GM19467 (cell line): ENCODE results near the gene COL23A1.

Experiments
- ATAC-seq: cut with Tn5 transposase; IDR thresholded peaks from one replicate; pipeline ENCODE4 v1.9.1; 2021; ENCODE audit warnings: mild to moderate bottlenecking, moderate library complexity; ENCODE audit not compliant: unreplicated experiment

Gene COL23A1

DNA sequence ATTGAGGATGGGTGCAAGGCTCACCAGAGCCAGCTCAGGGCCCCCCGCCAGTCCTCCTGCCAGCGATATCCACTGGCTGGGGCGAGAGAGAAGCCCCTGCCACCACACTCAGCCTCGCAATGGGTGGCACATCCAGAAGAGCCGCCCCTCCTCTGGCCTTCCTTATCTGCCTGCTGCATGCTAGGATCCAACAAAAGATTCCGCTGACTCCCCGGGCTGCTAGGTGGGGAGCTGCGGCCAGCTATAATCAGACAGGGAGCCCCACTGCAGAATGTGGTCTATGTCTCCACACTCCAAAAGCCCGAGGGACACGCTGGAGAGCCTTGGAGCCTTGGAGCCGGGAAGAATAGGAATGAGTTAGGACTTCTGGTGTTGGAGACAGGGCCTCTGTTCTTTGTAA is 32.8 kb downstream of the COL23A1 start:
- ATAC-seq: no peak

DNA sequence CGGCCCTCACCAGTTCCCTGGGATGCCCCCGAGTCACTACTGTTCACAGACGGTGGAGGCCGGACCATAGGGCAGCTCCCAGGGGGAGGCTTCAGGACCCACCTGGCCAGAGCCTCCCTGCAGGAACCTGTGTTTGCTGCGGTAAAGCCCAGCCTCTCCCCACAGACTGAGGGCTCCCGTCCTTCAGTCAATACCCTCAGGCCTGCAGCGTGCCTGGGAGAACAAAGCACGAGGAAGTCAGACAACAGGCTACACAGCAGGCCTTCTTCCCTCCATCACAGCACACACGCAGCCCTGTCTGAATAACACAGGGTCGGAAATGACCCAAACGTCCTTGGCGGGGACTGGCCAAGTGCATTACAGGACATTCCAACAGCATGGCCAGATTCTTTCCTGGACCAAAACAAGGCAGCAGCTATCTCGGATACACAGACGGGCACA is 34.4 kb downstream of the COL23A1 start:
- ATAC-seq: no peak

DNA sequence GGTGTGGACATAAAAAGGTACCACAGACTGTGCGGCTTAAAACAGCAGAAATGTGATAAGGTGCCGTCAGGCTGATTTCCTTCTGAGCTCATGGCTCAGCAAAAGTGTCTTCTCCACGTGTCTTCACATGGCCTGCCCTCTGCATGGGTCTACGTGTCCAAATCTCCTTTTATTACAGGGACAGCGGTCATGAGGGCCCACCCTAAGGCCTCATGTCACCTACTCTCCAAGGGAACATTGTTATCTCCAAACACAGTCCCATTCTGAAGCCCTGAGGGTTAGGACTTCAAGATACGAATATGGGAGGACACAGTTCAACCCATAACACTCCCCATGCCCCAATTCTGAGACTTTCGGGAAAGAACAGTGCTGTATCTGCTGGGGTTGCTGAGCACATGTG is 35.2 kb downstream of the COL23A1 start:
- ATAC-seq: no peak

DNA sequence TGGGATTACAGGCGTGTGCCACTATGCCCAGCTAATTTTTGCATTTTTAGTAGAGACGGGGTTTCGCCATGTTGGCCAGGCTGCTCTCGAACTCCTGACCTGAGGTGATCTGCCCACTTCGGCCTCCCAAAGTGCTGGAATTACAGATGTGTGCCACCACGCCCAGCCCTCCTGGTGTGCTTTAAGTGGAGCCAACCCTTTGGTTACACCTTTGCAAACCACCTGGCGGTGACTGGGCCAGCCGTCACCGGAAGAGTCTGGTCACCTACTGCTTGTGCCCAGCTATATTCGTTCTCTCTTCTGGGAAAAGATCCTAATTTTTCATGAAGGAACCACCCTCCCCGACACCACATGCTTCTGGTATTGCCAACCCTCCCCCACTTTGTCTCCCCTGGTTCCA is 35.9 kb downstream of the COL23A1 start:
- ATAC-seq: no peak

DNA sequence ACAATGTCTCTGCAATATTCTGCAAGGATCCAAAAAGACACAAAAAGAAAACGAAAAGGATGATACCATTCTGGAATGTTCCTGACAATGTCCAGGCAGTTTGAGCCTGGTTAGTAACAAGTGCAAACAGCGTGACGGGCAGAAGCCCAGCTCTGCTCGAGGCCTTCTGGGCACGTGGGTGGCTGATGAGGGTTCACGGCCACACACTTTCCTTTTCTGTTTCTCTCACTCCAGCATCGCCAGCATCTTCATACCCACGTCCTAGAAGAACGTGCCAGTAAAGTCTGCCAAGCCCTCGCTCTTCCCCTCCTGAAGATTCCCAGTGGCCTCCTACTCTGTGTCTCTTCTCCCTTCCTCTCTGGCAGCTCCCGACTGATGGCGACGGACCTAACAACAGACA is 36.7 kb downstream of the COL23A1 start:
- no peak for ATAC-seq

DNA sequence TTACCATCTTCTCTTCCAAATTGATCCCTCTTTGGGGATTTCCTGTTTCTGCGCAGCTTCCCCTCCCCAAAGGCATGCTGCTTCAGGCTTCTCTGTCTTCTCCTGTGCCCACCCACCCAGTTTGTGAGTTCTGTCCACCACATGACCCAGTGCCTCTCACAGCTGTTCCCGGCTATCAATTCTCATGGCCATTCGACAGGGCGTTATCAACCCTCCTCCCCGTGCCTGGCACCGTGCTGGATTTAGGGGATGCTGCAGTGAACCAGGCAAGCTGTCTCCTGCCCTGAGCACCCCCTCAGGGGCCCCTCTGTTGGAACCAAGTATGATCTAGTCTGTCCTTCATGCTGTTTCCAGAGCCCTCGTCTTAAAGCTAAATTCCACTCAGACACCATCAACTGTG is 38.7 kb downstream of the COL23A1 start:
- no peak for ATAC-seq

DNA sequence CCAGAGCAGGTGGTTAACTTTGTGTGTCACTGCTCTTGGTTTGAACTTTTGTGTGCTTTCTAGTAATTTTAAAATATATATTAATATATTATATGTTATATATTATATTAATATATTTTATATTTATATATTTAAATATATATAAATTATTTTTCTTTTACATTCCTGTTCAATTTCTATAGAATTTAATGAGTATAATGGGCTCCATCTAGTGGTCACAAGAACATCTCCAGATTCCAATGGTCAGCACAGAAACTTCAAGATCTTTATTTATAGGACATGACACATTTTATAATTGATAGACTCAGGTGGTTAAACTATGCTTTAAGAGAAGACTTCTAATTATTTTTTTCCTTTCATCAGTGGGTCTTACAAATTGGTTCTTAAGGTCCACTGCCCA is 39.1 kb downstream of the COL23A1 start:
- no peak for ATAC-seq

DNA sequence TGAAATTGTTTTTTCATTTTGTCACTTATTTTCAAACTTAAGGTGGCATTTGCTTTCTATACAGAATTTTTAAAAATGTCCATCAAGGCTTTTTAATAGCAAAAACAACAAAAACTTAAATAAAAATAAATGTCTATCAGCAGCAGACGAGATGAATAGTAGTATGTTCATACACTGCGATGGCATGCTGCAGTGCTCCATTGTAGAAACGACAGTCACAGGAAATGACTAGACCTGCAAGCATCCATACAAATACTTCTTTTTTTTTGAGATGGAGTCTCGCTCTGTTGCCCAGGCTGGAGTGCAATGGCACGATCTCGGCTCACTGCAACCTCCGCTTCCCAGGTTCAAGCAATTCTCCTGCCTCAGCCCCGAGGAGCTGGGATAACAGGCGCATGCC is 41.4 kb downstream of the COL23A1 start:
- no peak for ATAC-seq

DNA sequence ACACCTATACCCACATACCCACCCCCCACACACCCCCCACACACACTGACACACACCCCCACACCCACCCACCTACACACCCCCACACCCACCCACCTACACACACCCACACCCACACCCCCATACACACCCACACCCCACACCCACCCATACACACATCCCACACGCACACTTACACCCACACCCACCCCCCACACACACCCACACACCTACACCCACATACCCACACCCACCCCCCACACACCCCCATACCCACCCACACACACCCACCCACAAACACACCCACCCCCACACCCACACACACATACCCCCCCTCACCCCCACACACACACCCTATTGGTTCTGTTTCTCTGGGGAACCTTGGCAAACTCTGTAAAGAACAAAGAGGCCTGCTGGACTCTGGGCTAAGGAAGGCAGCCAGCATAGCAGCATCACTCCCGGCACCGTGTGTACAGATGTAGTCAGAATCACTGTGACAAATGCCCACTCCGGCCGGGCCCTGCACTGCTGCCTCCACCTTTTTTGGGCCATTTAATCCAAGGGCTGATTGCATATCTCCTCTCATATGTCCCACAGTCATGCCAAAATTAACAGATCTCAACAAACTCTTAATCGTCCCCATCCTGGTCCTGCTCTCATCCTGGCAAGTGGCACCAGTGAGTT is 42.3 kb downstream of the COL23A1 start:
- ATAC-seq: no peak

DNA sequence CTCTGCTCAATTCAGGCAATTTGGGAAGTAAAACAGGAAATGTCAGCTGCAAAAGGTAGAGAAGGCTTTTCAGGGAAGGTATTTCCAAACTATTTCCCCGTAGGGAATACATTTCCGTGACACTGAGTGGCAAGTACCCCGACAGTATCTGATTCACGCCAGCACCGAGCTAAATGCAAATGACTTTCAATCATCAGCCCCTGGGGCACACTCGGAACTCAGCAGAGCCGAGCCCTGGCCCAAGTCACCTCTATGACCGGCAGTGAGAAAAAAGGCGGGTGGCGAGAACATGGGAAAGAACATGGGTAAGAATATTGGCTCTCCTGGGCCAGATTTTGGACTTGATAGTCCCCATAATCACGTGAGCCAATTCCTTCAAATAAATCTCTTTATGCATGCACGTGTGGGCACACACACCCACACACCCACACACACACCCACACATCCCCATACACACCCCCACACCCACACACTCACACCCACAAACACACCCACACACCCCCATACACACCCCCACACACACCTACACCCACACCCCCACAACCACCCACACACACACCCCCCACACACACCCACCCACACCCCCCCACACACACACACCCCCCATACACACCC is 43.0 kb downstream of the COL23A1 start:
- no peak for ATAC-seq

DNA sequence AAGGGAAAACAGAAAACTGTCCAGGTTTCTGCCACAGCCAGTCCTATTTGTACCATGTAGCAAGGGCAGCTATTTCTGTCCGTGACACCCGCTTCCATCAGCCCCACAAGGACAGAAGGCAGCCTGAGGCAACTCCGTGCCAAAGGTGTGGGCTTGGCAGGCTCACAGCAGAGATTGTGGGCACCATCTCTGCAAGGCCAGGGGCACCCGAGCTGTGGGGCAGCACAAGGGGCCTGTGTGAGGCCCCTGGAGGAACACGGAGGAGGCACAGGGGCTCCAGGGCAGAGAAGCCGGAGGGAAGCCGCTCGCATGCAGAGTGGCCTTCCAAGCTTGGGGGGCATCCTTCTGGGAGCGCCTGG is 43.5 kb downstream of the COL23A1 start:
- ATAC-seq: no peak

DNA sequence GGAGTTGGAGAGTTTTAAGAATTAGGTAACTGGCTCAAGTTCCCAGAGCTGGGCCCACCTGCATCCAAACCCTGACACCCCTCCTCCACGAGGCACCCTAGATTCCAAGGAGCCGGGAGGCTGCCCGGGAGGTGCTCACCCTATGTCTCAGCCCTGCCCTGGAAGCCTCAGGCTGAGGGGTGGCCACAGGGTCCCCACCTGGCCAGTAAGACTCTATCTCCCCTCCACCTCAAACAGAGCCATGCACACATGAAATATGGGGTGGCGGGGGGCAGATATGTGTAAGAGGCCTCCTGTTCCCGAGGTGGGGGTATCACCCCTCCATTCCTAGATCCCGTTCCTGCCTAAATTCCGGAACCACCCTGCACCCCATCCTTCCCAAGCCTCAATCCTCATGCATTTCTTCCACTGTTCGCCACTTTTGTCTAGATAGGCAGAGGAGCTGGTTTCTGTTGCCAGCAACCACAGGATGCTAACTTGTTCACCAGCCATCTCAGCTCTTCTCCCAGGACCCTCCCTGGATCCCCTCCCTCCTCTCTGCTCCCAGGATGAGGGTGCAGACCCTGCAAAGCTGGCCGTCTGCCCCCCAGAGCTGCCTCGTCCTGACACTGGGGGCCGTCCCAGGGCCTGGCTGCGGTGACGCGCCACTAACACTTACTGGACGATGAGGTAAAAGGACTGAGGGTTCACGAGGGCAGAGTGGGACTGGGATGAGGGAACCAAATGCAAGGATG is 44.1 kb downstream of the COL23A1 start:
- no peak for ATAC-seq

DNA sequence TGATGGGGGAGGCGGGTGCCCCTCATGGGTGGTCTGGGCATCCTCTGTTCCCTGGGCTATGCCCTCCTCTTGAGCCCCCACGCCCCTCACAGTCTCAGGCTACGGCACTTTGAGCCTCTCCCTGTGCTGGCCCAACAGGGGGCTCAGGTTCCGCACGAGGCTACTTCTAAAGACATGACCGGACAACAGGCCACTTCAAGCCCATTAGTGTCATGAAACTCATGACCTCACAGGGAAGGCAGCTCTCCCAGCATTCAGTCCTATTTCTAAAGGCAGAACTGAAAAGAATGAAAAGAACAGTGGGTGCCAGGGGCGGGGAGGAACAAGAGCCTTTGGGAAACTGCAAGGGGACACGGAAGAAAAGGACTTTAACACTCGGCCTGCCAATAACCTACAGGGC is 45.0 kb downstream of the COL23A1 start:
- ATAC-seq: no peak

DNA sequence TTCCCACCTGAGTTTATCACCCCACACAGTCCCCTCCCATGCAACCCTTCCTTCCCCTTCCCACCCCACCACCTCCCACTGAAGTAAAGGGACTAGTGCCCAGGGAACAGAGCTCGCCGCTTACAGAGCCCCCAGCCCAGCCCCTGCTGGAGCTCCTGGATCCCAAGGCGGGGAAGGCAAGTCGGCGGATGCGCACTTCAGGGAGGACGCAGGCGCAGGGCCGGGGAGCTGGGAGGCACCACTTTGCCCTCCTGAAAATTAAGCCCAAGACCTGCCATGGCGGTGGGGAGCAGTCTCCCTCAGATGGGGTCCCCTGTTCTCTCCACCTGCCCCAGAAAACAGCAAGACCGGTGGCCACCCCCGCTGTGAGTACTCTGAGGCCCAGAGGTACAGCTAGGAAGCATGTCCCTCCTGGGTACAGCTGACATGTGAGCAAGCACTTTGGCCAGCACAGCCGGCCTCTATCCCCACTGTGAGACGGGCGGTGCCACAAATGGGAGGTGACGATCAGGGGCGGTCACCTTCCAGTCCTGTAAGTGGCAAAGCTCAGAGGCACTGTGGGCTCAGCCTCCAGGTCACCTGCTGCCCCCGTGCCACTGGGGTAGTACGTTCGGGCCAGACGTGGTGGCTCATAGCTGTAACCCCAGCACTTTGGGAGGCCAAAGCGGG is 45.9 kb downstream of the COL23A1 start:
- ATAC-seq: no peak

DNA sequence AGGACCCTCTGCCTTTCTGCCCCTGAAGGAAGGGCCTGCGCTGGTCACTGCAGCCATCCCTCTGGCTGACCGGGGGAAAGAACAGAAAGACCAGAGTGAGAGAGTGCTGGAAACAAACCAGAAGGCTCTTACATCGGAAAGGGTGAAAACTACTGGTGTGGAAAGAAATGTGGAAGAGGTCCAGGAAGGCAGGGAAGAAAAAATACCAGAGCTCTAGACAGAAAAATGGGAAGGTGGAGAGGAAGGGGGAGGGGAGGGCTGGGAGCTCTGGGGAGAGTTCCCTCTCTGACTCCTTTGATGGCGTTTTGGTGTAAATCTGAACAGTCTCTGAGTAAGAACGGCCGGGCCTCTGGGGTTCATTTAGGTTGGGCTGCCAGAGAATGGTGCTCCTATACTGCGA is 47.7 kb downstream of the COL23A1 start:
- ATAC-seq: no peak

DNA sequence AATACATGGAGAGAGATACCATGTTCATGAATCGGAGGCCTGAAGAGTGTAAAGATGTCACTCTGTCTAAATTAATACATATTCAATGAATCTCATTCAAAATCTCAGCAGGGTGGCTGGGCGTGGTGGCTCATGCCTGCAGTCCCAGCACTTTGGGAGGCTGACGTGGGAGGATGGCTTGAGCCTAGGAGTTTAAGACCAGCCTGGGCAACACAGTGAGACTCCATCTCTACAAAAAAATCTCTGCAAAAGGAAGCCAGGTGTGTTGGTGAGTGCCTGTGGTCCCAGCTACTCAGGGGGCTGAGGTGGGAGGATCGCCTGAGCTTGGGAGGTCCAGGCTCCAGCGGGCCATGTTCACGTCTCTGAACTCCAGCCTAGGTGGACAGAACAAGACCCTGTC is 49.7 kb downstream of the COL23A1 start:
- no peak for ATAC-seq

DNA sequence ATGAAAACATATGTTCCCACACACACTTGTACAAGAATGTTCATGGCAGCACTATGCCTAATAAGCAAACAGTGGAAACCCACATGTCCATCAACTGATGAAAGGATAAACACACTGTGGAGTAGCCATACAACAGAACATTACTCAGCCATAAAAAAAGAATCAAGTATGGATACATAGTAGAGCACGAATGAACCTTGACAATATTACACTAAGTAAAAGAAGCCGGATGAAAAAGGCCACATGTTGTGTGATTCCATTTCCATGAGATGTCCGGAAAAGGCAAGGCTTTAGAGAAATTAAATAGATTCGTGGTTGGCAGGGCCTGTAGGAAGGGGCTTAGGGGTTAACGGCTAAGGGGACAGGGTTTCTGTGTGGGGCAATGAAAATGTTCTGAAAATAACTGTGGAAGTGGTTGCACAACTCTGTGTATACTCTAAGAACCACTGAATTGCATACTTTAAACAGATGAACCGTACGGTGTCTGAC is 51.4 kb downstream of the COL23A1 start:
- ATAC-seq: no peak

DNA sequence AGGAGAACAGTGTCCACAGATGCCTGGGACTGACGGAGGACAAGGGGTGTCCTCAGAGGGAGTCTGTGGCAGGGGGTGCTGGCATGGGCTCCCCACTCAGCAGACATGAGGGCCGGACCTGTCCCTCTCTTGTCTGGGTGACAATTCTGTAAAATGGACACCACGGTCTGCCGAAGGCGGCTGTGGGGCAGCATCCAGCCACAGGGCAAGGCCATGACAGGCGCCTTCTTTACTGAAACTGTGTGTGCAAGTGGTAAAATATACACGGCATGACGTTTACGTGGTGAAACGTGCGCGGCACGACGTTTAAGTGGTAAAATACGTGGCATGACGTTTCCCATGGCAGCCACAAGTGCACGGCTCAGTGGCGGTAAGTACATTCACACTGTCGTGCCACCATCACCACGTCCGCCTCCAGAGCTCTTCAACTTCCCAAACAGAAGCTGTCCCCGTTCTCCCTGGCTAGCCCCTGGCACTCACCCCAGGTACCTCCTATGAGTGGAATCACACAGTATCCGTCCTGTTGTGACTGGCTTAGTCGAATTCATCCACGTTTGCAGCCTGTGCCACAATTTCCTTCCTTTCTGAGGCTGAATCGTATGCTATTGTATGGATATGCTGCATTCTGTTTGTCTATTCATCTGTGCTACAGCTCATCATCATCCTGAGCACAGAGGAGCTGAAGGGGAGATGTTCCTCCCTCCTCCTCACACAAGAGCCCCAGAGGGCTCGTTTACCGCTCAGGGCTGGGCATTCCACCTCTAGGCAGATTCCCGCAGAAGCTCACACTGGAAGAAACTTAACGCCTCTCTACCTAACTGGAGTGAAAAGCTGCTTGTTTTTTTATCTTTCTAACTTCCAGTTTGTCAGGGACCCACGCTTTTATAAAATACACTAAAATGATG is 52.5 kb downstream of the COL23A1 start:
- no peak for ATAC-seq

DNA sequence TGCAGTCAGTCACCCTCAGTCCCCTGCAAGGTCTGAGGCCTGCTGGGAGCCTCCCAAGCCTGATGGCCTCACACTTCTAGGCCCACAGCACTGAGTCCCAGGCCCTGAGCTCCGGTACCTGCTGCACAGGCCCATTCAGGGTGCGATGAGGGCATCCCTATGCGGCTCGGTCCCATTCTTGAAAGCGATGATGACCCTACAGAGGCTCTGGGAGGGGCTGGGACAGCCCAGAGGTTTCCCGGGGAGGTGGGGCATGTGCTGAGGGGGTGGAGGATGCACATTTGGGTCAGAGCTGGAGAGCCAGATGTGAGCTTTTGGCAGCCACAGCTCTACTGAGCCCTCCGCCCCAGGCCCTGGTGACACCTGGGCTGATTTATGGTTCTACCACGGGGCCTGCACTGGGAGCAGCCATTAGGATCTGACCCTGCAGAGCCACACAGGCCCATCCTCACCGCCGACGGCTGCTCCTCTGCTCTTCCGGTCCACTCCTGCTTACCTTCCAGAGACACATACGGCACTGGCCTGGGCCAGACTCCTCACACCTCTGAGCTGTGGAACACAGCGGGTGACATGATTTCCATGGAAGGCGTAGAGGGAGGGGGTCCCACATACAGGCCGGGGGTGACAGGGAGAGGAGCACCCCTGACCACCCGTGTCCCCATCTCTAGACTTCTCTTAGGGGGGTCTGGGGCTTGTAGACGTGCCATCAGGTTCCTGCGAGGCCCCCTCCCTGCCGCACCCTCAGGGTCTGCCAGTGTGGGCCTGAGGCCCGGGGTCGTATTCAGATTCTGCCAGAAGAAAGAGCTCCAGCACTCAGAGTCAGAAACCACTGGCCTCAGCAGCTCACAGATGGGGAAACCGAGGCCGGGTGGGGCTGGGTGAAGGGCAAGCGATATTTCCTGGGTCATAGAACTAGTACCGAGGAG is 53.4 kb downstream of the COL23A1 start:
- ATAC-seq: no peak
